T-helper 22 cell (primary cell): Measurements from ENCODE around the gene RAB11FIP3.
"Not testable (repeated sequence)": the region's sequence is repeated elsewhere in the genome, so short reads cannot be mapped to it uniquely, and the experiment has no call there.

ENCODE experiments used
- DNase-seq: peaks from one replicate; pipeline ENCODE4 v3.0.0-alpha.2; 2020; ENCODE audit warnings: low read depth

RAB11FIP3 gene

DNA sequence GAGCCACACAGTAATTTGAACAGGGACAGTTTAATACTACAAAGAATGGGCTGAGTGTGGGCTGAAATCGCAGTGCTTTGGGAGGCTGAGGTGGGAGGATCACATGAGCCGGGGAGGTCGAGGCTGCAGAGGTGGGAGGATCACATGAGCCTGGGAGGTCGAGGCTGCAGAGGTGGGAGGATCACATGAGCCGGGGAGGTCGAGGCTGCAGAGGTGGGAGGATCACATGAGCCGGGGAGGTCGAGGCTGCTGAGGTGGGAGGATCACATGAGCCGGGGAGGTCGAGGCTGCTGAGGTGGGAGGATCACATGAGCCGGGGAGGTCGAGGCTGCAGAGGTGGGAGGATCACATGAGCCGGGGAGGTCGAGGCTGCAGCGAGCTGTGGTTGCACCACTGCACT, 69.2 kb downstream of the RAB11FIP3 start:
- DNase-seq, result not testable (repeated sequence)

GRCh38 chr16:495127-495748, 69.8 kb downstream of the RAB11FIP3 start:
- no peak for DNase-seq

- DNase-seq, result no peak
Observed at GRCh38 chr16:496097-496886, 70.8 kb downstream of the RAB11FIP3 start.

DNA sequence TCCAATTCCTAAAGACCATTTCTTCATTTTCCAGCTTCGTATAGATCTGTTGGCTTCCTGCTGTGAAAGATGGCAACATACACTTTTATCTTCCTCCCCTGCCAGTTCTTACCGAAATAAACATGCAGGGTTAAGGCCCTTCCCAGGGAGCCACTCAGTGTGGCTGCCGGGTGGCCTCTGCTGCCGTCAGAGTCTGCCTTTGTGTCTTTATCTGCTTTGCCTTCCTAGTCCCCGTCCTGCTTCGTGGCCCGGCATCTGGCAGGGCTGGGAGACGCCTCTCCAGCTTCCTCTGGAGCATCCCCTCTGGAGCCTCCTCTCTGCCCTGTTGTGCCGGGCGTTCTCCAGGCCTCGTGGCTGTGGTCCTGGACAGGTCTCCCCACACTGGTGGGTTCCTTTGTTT, 71.8 kb downstream of the RAB11FIP3 start:
- DNase-seq, result no peak

DNA sequence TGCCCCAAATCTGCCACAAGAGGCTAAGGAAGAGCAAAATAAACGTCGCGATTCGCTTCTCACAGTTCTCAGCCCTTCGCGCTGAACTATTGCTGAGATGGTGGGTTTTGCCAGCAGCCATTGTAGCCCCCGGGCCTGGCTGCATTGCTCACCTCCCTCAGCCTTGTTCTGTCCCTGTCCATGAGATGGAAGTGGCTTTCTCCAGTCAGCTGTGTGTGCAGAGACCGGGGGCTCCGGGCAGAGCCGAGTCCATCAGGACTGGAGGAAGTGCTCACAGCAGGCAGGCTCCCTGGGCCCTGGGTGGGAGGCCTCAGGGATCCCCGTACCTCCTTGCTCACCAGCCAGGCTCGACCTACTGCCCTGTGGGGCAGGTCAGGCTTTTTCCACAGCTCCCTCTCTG, 74.5 kb downstream of the RAB11FIP3 start:
- no peak for DNase-seq

DNA sequence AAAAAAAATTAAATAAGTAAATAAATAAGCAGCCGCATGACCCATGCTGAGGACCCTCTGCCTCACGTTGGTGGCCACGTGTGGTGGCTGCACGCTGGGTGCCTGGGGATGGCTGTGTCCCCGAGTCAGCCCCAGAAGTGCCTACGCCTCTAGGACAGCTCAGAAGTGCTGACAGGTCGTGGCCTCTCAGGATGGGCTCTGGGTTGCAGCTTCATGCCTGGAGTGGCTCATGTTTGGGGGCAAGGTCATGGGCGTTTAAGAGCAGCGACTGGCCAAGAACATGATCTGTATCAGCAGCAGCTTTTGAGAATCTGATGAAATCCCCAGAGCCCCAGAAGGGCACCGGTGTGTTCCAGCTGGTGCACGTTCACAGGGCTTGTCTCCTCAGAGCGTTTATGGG, 75.3 kb downstream of the RAB11FIP3 start:
- DNase-seq, result no peak

- no peak for DNase-seq
Observed at GRCh38 chr16:502179-502943, 76.9 kb downstream of the RAB11FIP3 start.

DNA sequence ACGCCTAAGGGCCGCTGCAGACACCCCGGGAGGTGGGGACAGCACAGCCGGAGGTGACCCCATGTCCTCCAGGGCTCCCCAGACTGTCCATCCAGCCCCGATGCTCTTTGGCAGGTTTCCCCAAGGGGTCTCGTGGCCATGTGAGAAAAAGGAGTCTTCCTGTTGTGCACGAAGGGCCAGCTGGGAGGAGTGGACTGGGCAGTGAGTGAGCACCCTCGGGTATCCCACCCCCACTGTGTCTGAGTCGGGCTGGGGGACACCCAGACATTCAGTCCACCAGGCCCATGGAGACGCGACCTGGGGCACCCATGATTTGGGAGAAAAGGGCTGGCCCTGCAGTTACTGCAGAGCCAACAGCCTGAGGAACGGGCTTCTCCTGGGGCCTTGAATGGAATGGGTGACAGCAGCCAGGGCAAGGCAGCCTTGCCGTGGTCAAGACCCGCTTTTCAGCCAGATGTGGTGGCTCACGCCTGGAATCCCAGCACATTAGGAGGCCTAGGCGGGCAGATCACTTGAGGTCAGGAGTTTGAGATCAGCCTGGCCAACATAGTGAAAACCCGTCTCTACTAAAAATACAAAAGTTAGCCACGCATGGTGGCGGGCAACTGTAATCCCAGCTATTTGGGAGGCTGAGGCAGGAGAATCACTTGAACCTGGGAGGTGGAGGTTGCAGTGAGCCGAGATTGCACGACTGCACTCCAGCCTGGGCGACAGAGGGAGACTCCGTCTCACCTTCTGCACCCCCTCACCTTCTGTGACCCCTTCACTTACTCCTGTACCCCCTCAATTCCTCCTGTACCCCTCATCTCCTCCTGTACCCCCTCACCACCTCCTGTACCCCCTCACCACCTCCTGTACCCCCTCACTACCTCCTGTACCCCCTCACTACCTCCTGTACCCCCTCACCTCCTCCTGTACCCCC, 78.0 kb downstream of the RAB11FIP3 start:
- no peak for DNase-seq

DNA sequence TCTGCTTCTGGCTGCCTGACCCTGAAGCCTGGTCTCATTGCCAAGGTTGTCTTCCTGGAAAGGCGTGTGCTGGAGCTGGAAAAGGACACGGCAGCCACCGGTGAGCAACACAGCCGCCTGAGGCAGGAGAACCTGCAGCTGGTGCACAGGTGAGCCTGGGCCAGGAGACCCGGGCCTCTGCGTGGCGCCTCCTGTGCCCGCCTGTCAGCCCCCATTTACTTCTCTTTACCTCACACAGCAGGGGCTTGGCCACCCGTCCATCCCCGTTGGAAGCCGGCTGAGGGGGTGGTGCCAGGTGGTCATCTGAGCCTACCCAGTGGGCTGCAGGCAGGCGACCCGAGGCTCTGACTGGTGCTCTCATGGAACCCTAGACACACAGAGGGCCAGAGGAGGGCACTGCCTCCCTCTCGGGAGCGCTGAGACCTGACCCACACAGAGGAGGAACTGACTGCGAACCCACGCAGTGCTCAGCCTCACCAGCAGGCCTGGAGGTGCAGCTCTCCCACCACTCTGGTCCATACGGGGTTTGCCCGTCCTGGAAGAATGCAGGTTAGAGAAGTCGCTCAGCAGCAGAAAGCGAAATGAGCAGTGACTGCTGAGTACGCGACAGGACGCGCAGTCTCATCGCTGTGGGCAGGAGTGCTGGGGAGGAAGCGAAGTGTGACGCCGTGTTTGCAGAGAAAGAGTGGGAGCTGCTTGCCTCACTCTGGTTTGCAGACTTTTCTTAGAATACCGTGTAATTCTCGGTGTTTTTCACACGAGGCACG, 80.2 kb downstream of the RAB11FIP3 start:
- no peak for DNase-seq

DNA sequence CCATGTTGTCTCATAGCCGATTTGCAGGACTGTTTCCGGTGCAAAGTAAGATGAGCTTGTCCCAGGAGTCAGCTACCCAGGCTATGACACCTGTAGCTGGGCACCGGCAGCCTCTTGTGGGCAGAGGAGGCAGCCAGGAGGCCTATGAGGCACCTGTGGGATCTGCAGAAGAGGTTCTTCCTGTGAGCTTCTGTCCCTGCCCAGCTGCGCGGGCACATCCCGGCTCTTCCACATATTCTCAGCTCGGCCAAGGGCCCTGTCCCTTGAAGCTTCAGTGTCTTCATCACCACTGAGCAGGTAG, 80.7 kb downstream of the RAB11FIP3 start:
- no peak for DNase-seq

DNA sequence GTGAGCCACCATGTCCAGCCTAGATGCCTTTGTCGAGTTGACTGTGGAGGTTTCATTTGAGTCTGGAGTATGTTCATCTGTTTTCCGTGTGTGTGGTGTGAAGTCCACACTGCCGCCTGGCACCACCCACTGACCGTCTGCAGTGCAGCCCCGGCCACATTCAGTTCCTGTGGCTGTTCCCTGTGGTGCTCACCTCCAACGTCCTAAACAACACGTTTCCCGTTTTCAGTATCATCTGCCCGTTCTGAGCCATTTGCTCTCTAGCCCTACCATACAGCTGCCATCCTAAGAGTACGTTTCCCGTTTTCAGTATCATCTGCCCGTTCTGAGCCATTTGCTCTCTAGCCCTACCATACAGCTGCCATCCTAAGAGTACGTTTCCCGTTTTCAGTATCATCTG, 82.1 kb downstream of the RAB11FIP3 start:
- DNase-seq, result not testable (repeated sequence)

DNA sequence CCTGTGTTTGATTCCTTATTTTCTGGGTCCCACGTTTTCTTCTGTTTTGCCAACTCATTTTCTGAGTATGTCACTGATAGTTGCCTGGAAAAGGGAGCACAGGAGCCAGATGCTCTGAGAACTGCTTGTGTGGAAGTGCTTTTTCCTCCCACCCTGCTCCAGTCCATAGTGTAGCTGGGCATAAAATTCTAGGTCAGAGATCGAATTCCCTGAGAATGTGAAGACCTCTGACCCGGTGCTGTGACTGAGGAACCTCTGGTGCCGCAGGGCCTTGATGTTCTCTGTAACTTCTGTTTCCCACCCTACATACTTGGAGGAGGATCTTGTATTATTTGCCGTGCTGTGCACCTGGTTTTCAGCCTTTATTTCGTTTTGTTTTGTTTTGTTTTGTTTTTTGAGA, 82.5 kb downstream of the RAB11FIP3 start:
- DNase-seq, result no peak

GRCh38 chr16:508884-509736, 83.7 kb downstream of the RAB11FIP3 start:
- DNase-seq, result no peak

DNA sequence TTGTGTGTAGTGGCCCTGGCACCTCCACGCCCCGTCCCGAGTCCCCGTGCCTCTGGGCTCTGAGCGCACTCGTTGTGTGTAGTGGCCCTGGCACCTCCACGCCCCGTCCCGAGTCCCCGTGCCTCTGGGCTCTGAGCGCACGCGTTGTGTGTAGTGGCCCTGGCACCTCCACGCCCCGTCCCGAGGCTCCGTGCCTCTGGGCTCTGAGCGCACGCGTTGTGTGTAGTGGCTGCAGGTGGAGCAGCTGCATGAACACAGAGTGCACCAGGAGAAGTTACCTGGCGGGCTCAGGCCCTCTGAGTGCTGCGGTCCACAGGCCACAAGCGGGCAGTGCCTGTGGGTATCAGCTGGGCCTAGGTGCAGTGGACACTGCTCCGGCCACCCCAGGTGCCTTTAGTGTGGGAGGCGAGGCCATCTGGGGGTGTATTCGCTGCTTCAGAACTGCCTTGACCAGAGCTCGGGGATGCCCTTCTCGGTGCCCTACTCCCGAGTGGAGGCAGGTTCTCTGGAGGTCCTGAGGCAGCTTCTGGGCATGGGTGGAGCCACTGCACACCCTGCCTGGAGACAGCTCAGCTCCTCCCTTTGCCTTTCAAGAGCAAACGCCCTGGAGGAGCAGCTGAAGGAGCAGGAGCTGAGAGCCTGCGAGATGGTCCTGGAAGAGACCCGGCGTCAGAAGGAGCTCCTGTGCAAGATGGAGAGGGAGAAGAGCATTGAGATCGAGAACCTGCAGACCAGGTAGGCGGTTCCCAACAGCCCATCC, 84.8 kb downstream of the RAB11FIP3 start:
- DNase-seq, result no peak

- no peak for DNase-seq
Observed at GRCh38 chr16:512802-513201, 87.4 kb downstream of the RAB11FIP3 start.

- DNase-seq, result no peak
Observed at GRCh38 chr16:513950-514349, 88.5 kb downstream of the RAB11FIP3 start.

- no peak for DNase-seq
Observed at GRCh38 chr16:515175-515938, 89.9 kb downstream of the RAB11FIP3 start.

GRCh38 chr16:515939-516226, 90.4 kb downstream of the RAB11FIP3 start:
- DNase-seq, result no peak

DNA sequence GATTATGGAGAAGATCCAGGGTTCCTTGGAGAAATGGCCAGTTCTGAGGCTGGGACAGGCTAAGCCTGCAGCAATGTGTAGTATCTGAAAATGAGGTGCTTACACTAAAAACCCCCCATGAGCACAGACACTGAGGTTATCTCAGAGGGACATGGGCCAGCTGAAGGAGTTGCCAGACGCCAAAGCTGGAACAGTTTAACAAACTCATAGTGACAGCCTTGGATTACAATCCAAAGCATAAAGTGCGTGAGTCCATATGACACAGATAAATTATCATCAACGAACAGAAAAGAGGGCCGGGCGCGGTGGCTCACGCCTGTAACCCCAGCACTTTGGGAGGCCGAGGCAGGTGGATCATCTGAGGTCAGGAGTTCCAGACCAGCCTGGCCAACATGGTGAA, 90.9 kb downstream of the RAB11FIP3 start:
- no peak for DNase-seq
